Activated CD8-positive, alpha-beta memory T cell treated with anti-CD3 and anti-CD28 coated beads, Interleukin-2, amount 50 U/mL, for 4 hours (primary cell): ENCODE data around the gene TMEM237.
A peak's percentile ranks its signal among the peaks of the same experiment; 100 is the strongest.
"Not testable (repeated sequence)": the region's sequence is repeated elsewhere in the genome, so short reads cannot be mapped to it uniquely, and the experiment has no call there.

Experiments
- DNase-seq: peaks from one replicate; pipeline ENCODE4 v3.0.0-alpha.2; 2020

TMEM237 gene

DNA sequence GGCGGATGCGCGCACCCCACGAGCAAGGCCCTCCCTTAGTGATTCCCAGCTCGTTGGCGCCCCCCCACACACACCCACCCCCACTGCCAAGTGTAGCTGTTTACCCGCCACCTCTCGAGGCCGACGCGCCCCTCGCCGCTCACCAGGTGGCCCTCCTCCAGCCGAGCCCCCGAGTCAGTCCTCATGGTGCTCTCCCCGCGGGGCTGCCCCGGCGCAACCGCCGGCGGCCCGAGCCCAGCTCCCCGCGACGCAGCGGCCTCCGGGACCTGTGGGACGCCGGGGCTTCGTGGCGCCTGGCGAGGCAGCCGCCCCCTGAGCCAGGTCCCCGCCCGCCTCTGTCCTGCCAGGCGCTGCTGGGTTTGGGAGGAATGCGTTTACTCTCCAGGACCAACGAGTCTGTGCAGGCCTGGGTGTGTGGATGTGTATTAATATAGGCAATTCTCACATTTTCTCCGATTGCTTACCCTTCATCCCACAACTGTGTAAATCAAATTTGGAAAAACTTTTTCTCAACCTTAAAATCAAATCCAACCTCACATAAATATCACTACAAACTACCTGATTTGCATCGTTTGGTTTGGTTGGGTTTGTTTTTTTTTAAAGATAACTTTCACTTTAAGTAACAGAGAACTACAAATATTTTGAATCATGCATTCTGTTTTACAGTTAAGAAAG, at the start of gene TMEM237:
Gene TMEM237, minus strand, starts transcription at position 288 of the 675 bp plus-strand sequence. Its CDS starts 103 bp downstream, at position 185.
- DNase-seq: peak; percentile 64

DNA sequence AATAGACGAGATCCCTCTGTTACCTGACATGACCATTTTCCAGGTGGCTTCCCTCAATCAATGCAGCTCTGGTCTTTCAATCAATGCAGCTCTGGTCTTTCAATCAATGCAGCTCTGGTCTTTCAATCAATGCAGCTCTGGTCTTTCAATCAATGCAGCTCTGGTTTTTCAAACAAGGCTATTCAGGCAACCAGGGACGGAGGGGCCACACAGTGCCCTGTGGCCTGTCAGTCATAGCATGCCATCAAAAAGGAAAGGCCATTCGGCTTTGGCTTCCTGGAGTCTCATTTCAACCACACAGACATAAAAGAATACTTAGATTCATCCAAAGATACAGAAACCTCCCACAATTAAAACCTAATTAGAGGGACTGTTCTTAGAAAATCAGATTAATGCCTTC, 41.9 kb upstream of the TMEM237 start:
- DNase-seq: no peak

GRCh38 chr2:201680743-201681142, 37.4 kb upstream of the TMEM237 start:
- no peak for DNase-seq

- no peak for DNase-seq
Measured at GRCh38 chr2:201678401-201678800, 35.1 kb upstream of the TMEM237 start.

DNA sequence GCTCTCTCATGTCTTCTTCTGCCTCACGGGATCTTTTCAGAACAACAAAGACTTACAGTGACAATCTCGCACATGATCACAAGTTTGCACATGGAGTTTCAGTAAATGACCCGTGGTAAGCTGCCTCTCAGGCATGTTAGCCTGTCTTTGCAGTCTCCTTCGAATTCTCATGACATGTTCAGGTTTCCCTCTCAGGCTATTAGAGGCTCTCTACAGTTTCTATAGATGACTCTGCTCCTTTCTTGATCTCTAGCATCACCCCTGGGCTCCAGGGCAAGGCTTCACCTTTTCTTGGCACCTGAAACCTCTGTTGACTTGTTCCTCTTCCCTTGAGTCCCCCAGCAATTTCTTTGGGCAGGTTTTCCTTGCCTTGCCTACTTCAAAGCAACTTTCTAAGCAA, 32.2 kb upstream of the TMEM237 start:
- DNase-seq: no peak

DNA sequence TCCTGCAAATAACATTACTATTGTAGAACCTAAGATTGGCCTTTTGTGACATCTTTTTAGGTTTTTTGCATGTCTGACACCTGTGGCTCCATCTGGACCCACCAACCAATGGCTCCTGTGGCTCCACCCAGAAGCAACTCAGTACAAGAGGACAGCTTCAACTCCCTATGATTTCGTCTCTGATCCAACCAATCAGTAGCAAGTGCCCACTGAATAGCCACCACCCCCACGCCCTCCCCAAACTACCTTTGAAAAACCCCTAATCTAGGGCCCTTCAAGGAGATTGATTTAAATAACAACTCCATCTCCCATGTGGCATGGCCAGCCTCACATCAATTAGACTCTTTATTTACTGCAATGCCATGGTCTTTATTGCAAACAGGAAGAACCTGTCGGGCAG, 31.5 kb upstream of the TMEM237 start:
- DNase-seq: no peak

- DNase-seq: no peak
Measured at GRCh38 chr2:201674298-201674697, 31.0 kb upstream of the TMEM237 start.

GRCh38 chr2:201673546-201673945, 30.2 kb upstream of the TMEM237 start:
- no peak for DNase-seq

DNA sequence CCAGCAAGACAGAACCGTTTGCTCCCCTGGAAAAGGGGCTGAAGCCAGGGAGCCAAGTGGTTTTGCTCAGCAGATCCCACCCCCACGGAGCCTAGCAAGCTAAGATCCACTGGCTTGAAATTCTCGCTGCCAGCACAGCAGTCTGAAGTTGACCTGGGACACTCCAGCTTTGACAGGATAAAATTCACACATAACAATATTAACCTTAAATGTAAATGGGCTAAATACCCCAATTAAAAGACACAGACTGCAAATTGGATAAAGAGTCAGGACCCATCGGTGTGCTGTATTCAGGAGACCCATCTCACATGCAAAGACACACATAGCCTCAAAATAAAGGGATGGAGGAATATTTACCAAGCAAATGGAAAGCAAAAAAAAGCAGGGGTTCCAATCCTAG, 27.9 kb upstream of the TMEM237 start:
- not testable (repeated sequence) for DNase-seq

GRCh38 chr2:201669865-201670264, 26.6 kb upstream of the TMEM237 start:
- DNase-seq: no peak

GRCh38 chr2:201668402-201668910, 25.2 kb upstream of the TMEM237 start:
- no peak for DNase-seq

GRCh38 chr2:201664334-201664733, 21.0 kb upstream of the TMEM237 start:
- DNase-seq: no peak

DNA sequence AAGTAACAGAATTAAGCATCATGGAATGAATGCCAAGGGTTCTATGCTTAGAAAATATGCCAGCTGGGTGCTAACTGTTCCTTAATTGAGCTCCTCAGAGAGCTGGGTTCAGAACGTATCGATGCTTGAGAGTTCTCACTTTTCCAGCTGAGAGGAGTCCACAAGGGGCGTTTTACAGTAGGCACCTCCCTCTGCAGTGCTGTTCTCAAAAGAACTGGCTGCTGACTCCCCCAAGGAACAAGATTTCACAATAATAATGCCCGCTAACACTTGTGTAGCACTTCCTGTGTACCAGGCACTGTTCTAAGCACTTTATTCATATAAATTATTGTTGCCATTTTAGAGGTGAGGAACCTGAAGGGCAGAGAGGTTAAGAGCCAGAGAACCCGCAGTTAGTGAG, 18.1 kb upstream of the TMEM237 start:
- no peak for DNase-seq

- DNase-seq: no peak
Measured at GRCh38 chr2:201660293-201660895, 17.1 kb upstream of the TMEM237 start.

GRCh38 chr2:201656740-201657139, 13.4 kb upstream of the TMEM237 start:
- no peak for DNase-seq

- peak; percentile 20 for DNase-seq
Measured at GRCh38 chr2:201656102-201656501, 12.8 kb upstream of the TMEM237 start.

- DNase-seq: no peak
Measured at GRCh38 chr2:201654616-201655384, 11.5 kb upstream of the TMEM237 start.

DNA sequence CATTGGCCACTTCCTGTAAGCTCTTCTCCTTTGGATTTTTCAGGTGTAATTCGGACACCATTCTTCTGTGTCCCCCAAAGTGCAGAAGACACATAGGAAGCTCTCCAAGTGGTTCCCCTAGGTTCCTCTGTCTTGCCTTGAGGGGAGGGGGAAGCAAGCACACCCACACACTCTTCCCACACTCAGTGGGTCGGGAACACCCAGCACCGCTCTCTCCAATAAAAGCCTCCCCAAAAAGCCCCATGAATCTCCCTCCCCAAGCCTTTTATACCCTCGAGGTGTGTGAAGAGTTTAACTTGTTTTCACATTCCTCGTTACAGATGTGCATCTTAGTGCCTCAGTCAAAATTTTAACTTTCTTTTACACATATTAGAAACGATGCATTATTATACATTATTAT, 9.9 kb upstream of the TMEM237 start:
- DNase-seq: no peak

GRCh38 chr2:201649442-201649841, 6.1 kb upstream of the TMEM237 start:
- DNase-seq: no peak

DNA sequence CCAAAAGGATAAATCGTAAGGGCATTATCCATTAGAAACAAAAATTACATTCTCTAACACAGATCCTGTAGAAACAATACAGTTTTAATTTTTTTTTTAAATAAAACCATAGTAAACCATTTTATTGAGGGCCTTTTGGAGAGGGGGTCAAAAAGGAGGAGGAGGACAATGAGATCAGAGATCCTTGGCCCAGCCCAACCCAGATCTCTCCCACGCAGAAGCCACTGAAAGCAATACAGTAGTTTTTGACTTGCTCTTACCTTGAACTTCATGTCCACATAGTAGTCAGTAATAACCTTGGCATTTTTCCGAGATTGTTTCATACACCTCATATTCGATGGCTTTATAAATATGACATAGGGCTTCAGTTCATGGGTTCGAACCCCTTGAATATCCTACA, 4.1 kb upstream of the TMEM237 start:
- no peak for DNase-seq

GRCh38 chr2:201644001-201644400, 698 bp upstream of the TMEM237 start:
- DNase-seq: no peak

- DNase-seq: peak; percentile 84
Measured at GRCh38 chr2:201642579-201643215, 606 bp downstream of the TMEM237 start.

DNA sequence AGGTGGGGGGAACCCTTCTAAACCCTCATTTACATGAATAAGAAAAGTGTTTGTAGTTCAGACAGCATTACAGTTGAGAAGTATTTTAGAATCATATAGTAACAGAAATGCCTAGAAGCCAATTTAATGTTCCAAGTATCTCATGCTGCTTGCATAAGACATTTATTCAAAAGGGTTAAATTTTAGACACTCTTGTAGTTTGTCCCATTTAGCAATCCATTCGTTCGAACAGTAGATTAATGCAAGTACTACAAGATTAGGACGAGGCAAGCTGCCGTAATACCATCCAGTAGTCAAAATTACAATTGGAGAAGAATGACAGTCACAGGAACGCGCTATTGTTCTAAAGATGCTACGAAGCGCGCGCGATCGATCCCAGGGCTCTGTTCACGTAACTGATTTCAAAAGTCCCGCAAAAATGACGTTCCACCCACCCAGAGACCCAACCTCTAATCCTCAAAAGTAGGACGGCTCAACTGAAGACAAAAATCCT, 1.2 kb downstream of the TMEM237 start:
- DNase-seq: no peak
